Progenitor cell of endocrine pancreas (in vitro differentiated cells): ENCODE measurements around the gene KIRREL1. TPM values are rescaled to one million over a fixed set of nuclear protein-coding genes. Genes with fewer than 3 reads are reported as not detected.
A peak's percentile ranks its signal among the peaks of the same experiment; 100 is the strongest.

ENCODE experiments used
- DNase-seq: peaks from one replicate; pipeline ENCODE4 v3.0.0; 2021; ENCODE audit warnings: low spot score; ENCODE audit not compliant: unreplicated experiment
- H3K27ac Mint-ChIP-seq: 2 replicates; pipeline ENCODE4 v1.8.0; 2021; ENCODE audit warnings: mild to moderate bottlenecking, moderate library complexity, mixed read lengths
- H3K27me3 Mint-ChIP-seq: 2 replicates; pipeline ENCODE4 v1.8.0; 2021; ENCODE audit warnings: mixed read lengths
- H3K36me3 Mint-ChIP-seq: 2 replicates; pipeline ENCODE4 v1.8.0; 2022; ENCODE audit warnings: mixed read lengths; ENCODE audit not compliant: insufficient read depth
- H3K4me1 Mint-ChIP-seq: 2 replicates; pipeline ENCODE4 v1.8.0; 2021; ENCODE audit warnings: low read depth, mixed read lengths
- H3K4me3 Mint-ChIP-seq: 2 replicates; pipeline ENCODE4 v1.8.0; 2021; ENCODE audit warnings: low read depth, mild to moderate bottlenecking, moderate library complexity, mixed read lengths
- H3K9me3 Mint-ChIP-seq: 2 replicates; pipeline ENCODE4 v1.8.0; 2021; ENCODE audit warnings: low read depth, mixed read lengths
- CTCF ChIP-seq: fragments of 200-600 bp; sonication (generic); IDR thresholded peaks from one replicate; pipeline ENCODE4 v1.5.0; 2021; ENCODE audit warnings: antibody characterized with exemption, mild to moderate bottlenecking; ENCODE audit not compliant: unreplicated experiment
- total RNA-seq: library from RNA; stranded (reverse); gene quantifications from 2 replicates; pipeline ENCODE4 v1.2.1, GENCODE V29; 2021

Gene KIRREL1
- total RNA-seq, 1 donor from 2014 or later, result 43.8 TPM

GRCh38 chr1:157983787-157984186, 9.7 kb upstream of the KIRREL1 start:
- peaks cover 27% of the 10 kb centered on the region for H3K27me3 Mint-ChIP-seq
- H3K27ac Mint-ChIP-seq, result no peak overlapping the region
- no peak for DNase-seq
- H3K4me1 Mint-ChIP-seq, result peaks cover 2% of the 10 kb centered on the region
- H3K4me3 Mint-ChIP-seq, result no peak overlapping the region
- TF ChIP-seq CTCF, result no peak
- H3K36me3 Mint-ChIP-seq, result no peaks in the 10 kb centered on the region
- H3K9me3 Mint-ChIP-seq, result no peaks in the 10 kb centered on the region

GRCh38 chr1:157984469-157984868, 9.0 kb upstream of the KIRREL1 start:
- no peaks in the 10 kb centered on the region for H3K4me1 Mint-ChIP-seq
- H3K27ac Mint-ChIP-seq, result no peak overlapping the region
- no peak for DNase-seq
- TF ChIP-seq CTCF, result no peak
- peaks cover 31% of the 10 kb centered on the region for H3K27me3 Mint-ChIP-seq
- no peak overlapping the region for H3K4me3 Mint-ChIP-seq
- no peaks in the 10 kb centered on the region for H3K36me3 Mint-ChIP-seq
- no peaks in the 10 kb centered on the region for H3K9me3 Mint-ChIP-seq

- H3K27ac Mint-ChIP-seq, result no peak overlapping the region
- no peak for DNase-seq
- no peaks in the 10 kb centered on the region for H3K36me3 Mint-ChIP-seq
- TF ChIP-seq CTCF, result no peak
- peaks cover 35% of the 10 kb centered on the region for H3K27me3 Mint-ChIP-seq
- H3K9me3 Mint-ChIP-seq, result no peaks in the 10 kb centered on the region
- H3K4me1 Mint-ChIP-seq, result no peaks in the 10 kb centered on the region
- H3K4me3 Mint-ChIP-seq, result no peak overlapping the region
Measured at GRCh38 chr1:157985473-157985872, 8.0 kb upstream of the KIRREL1 start.

GRCh38 chr1:157988002-157988401, 5.4 kb upstream of the KIRREL1 start:
- Mint-ChIP-seq H3K36me3 (no peaks in the 10 kb centered on the region), H3K9me3 (no peaks in the 10 kb centered on the region), H3K27me3 (peaks cover 46% of the 10 kb centered on the region), H3K4me1 (peaks cover 2% of the 10 kb centered on the region), H3K27ac (no peak overlapping the region), H3K4me3 (no peak overlapping the region)
- TF ChIP-seq CTCF, result no peak
- DNase-seq, result no peak

- DNase-seq, result peak; percentile 51
- H3K4me3 Mint-ChIP-seq, result peak overlapping the region; percentile 72
- peak; percentile 94 for TF ChIP-seq CTCF
- no peaks in the 10 kb centered on the region for H3K36me3 Mint-ChIP-seq
- H3K4me1 Mint-ChIP-seq, result peaks cover 19% of the 10 kb centered on the region
- H3K9me3 Mint-ChIP-seq, result no peaks in the 10 kb centered on the region
- H3K27ac Mint-ChIP-seq, result peak overlapping the region; percentile 18
- H3K27me3 Mint-ChIP-seq, result peaks cover 26% of the 10 kb centered on the region
Measured at GRCh38 chr1:157992031-157992832, 1.2 kb upstream of the KIRREL1 start.
